ENCODE results near the gene PYCR2. TPM values are rescaled to one million over a fixed set of nuclear protein-coding genes. Genes with fewer than 3 reads are reported as not detected.

PYCR2 gene
- polyA plus RNA-seq, 3 donors: 21.4 to 72.5 (median 26.6) TPM

DNA sequence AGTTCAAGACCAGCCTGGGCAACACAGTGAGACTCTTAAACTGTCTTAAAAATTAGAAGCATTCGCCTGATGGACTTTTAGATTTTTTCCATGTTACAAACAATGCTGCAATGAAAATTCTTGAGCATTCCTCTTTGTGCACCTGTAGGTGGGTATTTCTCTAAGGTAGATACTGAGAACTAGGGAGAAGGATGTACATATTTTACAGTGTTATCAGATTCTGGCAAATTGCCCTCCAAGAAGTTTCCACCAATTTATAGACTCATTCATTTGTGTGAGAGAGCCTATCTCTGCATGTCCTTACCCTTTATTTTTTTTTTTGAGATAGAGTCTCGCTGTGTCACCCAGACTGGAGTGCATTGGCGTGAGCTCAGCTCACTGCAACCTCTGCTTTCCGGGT, 29.3 kb upstream of the PYCR2 start:
- intact Hi-C loops (cut with micrococcal nuclease): no loop called here
- TF ChIP-seq, protein P1, sequence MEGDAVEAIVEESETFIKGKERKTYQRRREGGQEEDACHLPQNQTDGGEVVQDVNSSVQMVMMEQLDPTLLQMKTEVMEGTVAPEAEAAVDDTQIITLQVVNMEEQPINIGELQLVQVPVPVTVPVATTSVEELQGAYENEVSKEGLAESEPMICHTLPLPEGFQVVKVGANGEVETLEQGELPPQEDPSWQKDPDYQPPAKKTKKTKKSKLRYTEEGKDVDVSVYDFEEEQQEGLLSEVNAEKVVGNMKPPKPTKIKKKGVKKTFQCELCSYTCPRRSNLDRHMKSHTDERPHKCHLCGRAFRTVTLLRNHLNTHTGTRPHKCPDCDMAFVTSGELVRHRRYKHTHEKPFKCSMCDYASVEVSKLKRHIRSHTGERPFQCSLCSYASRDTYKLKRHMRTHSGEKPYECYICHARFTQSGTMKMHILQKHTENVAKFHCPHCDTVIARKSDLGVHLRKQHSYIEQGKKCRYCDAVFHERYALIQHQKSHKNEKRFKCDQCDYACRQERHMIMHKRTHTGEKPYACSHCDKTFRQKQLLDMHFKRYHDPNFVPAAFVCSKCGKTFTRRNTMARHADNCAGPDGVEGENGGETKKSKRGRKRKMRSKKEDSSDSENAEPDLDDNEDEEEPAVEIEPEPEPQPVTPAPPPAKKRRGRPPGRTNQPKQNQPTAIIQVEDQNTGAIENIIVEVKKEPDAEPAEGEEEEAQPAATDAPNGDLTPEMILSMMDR (IDR thresholded peaks at IDR 0.05): no peak
- Mint-ChIP-seq H3K36me3 (no peaks in the 10 kb centered on the region), H3K9me3 (no peaks in the 10 kb centered on the region), H3K4me3 (no peak overlapping the region), H3K27me3 (ENCODE audit: low read depth in 3 of 3) (peaks cover 3 to 5% (median 3%) of the 10 kb centered on the region in 3 donors), H3K27ac (no peak overlapping the region), H3K4me1 (peaks cover 13% of the 10 kb centered on the region)
- no peak overlapping the region for H2AFZ ChIP-seq (ENCODE audit: insufficient read depth, low read depth, low read length, poor library complexity, severe bottlenecking)
- H3K27me3 ChIP-seq (ENCODE audit: control insufficient read depth in 2 of 2, insufficient read depth in 2 of 2, low read length in 2 of 2): no peaks in the 10 kb centered on the region
- H4K20me1 ChIP-seq (ENCODE audit: insufficient read depth, low read length): no peaks in the 10 kb centered on the region
- no peak overlapping the region for H3K4me3 ChIP-seq (replicated peaks in 1 of 3; ENCODE audit: low read depth in 2 of 3, low read length in 3 of 3)
- no peaks in the 10 kb centered on the region for H3K9me3 ChIP-seq (replicated peaks in 1 of 2; ENCODE audit: control insufficient read depth in 1 of 2, insufficient read depth in 1 of 2, low read length in 2 of 2)
- H3K4me1 ChIP-seq (ENCODE audit: control insufficient read depth in 1 of 2, insufficient read depth in 2 of 2, low read length in 2 of 2): peaks cover 11 to 12% of the 10 kb centered on the region in 2 donors
- no peak for DNase-seq
- H3K27ac ChIP-seq (ENCODE audit: low read depth in 1 of 2, low read length in 2 of 2): no peak overlapping the region
- WGBS (ENCODE audit: insufficient coverage): 80% methylated on average over 2 of the region's 4 CpGs
- no peak overlapping the region for H3K9ac ChIP-seq (ENCODE audit: insufficient read depth, low read length, poor library complexity, severe bottlenecking)
- no peak overlapping the region for H3K4me2 ChIP-seq (replicated peaks; ENCODE audit: extremely low read depth, low read length, poor library complexity, severe bottlenecking)
- no peaks in the 10 kb centered on the region for H3K79me2 ChIP-seq (ENCODE audit: insufficient read depth, low read length)
- no peaks in the 10 kb centered on the region for H3K36me3 ChIP-seq (replicated peaks in 1 of 2; ENCODE audit: control insufficient read depth in 1 of 2, insufficient read depth in 2 of 2, low read length in 2 of 2)

DNA sequence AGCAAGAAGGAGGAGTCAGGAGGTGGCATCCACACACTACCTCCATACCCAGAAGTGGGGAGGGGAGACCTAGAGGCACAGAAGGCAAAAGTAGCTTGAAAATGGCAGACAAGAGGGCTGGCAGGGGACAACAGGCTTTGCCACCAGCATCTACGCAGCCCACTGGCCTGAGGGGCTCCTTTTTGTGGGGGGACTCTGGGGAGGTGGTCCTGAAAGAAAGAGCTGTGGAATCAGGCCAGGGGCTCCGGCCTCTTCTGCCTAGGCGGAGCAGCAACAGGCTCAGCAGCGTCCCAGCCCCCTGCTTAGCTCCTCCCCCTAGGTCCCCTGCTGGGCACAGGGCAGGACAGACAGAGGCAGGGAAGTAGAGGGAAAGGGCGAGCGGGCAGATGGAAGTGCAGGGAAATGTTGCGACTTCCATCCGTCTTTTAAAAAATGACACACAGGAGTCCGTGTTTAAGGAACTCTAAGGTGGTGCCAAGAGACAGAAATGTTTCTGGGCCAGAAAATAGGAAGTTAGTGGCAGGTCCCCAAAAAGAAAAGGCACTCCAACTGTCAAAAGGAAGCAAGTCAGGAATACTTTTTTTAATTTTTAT, 27.0 kb upstream of the PYCR2 start:
- H3K9ac ChIP-seq (ENCODE audit: insufficient read depth, low read length, poor library complexity, severe bottlenecking): no peak overlapping the region
- peaks cover 13% of the 10 kb centered on the region for H3K4me1 Mint-ChIP-seq
- peak overlapping the region; percentile 50 to 84 for H3K4me3 Mint-ChIP-seq
- H3K4me2 ChIP-seq (replicated peaks; ENCODE audit: extremely low read depth, low read length, poor library complexity, severe bottlenecking): peak overlapping the region; percentile 49
- H3K9me3 Mint-ChIP-seq: no peaks in the 10 kb centered on the region
- TF ChIP-seq, protein P1 (IDR thresholded peaks at IDR 0.05): peak; percentile 10
- H3K36me3 Mint-ChIP-seq: no peaks in the 10 kb centered on the region
- no peak overlapping the region for H3K27ac ChIP-seq (ENCODE audit: low read depth in 1 of 2, low read length in 2 of 2)
- H3K27me3 Mint-ChIP-seq (ENCODE audit: low read depth in 3 of 3): peaks cover 5 to 9% (median 6%) of the 10 kb centered on the region in 3 donors
- DNase-seq: peak in 2 of 3 donors; percentile 27 to 32
- H3K27ac Mint-ChIP-seq: peak overlapping the region in 1 of 7 donors; percentile 58
- H3K4me3 ChIP-seq (replicated peaks in 1 of 3; ENCODE audit: low read depth in 2 of 3, low read length in 3 of 3): peak overlapping the region in 1 of 3 experiments; percentile 21
- no peaks in the 10 kb centered on the region for H3K9me3 ChIP-seq (replicated peaks in 1 of 2; ENCODE audit: control insufficient read depth in 1 of 2, insufficient read depth in 1 of 2, low read length in 2 of 2)
- intact Hi-C loops (cut with micrococcal nuclease): no loop called here
- peak overlapping the region; percentile 59 for H2AFZ ChIP-seq (ENCODE audit: insufficient read depth, low read depth, low read length, poor library complexity, severe bottlenecking)
- H3K27me3 ChIP-seq (ENCODE audit: control insufficient read depth in 2 of 2, insufficient read depth in 2 of 2, low read length in 2 of 2): no peaks in the 10 kb centered on the region
- no peaks in the 10 kb centered on the region for H3K36me3 ChIP-seq (replicated peaks in 1 of 2; ENCODE audit: control insufficient read depth in 1 of 2, insufficient read depth in 2 of 2, low read length in 2 of 2)
- no peaks in the 10 kb centered on the region for H4K20me1 ChIP-seq (ENCODE audit: insufficient read depth, low read length)
- no peaks in the 10 kb centered on the region for H3K79me2 ChIP-seq (ENCODE audit: insufficient read depth, low read length)
- WGBS (ENCODE audit: insufficient coverage): 0% methylated on average over 5 of the region's 9 CpGs
- peaks cover 11 to 12% of the 10 kb centered on the region in 2 donors for H3K4me1 ChIP-seq (ENCODE audit: control insufficient read depth in 1 of 2, insufficient read depth in 2 of 2, low read length in 2 of 2)
